Measurements from ENCODE around the gene DHRS13.
"Not testable (repeated sequence)": the region's sequence is repeated elsewhere in the genome, so short reads cannot be mapped to it uniquely, and the experiment has no call there.

The DHRS13 gene

GRCh38 chr17:28879886-28880571, 22.9 kb downstream of the DHRS13 start:
- no peak for DNase-seq

GRCh38 chr17:28878981-28879380, 23.9 kb downstream of the DHRS13 start:
- peak; percentile 52 to 78 for DNase-seq

GRCh38 chr17:28878158-28878910, 24.5 kb downstream of the DHRS13 start:
- DNase-seq: no peak

- not testable (repeated sequence) for DNase-seq
These were observed 25.6 kb downstream of the DHRS13 start for GRCh38 chr17:28877150-28877711.

GRCh38 chr17:28875848-28876550, 26.9 kb downstream of the DHRS13 start:
- DNase-seq: peak in 1 of 2 experiments; percentile 83

GRCh38 chr17:28874750-28875149, 28.1 kb downstream of the DHRS13 start:
- no peak for DNase-seq

- no peak for DNase-seq
These were observed 29.0 kb downstream of the DHRS13 start for GRCh38 chr17:28873839-28874238.

- no peak for DNase-seq
These were observed 31.8 kb downstream of the DHRS13 start for GRCh38 chr17:28871056-28871579.

GRCh38 chr17:28867276-28867675, 35.6 kb downstream of the DHRS13 start:
- DNase-seq: no peak

- peak; percentile 15 to 34 for DNase-seq
These were observed 36.7 kb downstream of the DHRS13 start for GRCh38 chr17:28865946-28866752.

GRCh38 chr17:28864991-28865849, 37.7 kb downstream of the DHRS13 start:
- no peak for DNase-seq

GRCh38 chr17:28863953-28864352, 38.9 kb downstream of the DHRS13 start:
- no peak for DNase-seq

- no peak for DNase-seq
These were observed 40.3 kb downstream of the DHRS13 start for GRCh38 chr17:28862561-28862960.

- no peak for DNase-seq
These were observed 41.3 kb downstream of the DHRS13 start for GRCh38 chr17:28861393-28862203.

- DNase-seq: no peak
These were observed 42.5 kb downstream of the DHRS13 start for GRCh38 chr17:28860363-28860808.

- no peak for DNase-seq
These were observed 44.0 kb downstream of the DHRS13 start for GRCh38 chr17:28858801-28859355.

GRCh38 chr17:28857905-28858800, 44.7 kb downstream of the DHRS13 start:
- no peak for DNase-seq

GRCh38 chr17:28856028-28856574, 46.8 kb downstream of the DHRS13 start:
- DNase-seq: no peak

GRCh38 chr17:28855336-28855679, 47.6 kb downstream of the DHRS13 start:
- DNase-seq: no peak
